Kidney tubule cell (primary cell): ENCODE data around the gene SASH1.
A peak's percentile ranks its signal among the peaks of the same experiment; 100 is the strongest.

Experiments used
- DNase-seq: peaks from one replicate; pipeline ENCODE4 v3.0.0-alpha.2; 2018; ENCODE audit warnings: low spot score

Gene SASH1

GRCh38 chr6:148523048-148523447 is 180.4 kb downstream of the SASH1 start:
- DNase-seq: peak; percentile 49

DNA sequence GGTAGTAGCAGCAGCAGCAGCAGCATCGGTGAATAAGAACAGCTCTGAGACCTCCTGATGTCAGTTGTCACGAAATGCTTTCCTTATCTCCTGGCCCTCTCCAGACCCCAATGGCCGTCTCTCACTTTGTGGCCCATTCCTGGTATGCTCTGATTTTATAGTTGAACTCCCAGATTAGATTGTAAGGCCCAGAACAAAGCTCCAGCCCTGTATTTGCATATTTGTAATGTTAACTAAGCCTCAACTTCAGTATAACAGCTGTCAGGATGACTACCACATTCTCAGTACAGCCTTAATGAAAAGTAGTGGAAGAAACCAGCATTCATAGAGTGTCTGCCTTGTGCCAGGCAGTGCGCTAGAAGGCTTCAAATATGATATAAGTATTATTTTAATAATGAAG is 180.9 kb downstream of the SASH1 start:
- no peak for DNase-seq

DNA sequence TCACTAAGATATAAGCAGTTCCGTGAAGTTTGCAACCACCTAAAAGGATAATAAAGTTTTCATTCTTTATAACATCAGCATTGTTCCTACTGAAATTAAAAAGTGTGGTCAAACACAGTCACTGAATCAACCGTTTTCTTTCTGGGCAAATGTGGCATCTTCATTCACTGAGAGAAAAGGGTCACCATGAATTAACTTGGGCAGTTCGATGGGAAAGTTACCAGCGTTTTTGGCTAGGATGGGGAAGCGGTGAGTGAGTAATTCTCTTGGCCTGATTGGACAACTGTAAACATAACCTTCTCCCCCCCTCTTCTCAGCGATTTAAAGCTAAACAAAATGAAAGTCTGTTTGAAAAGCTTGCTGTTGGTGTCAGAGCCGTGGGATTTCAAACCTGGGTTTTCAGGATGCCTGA is 181.8 kb downstream of the SASH1 start:
- DNase-seq: no peak

- DNase-seq: no peak
Observed at GRCh38 chr6:148524976-148525375, 182.3 kb downstream of the SASH1 start.

DNA sequence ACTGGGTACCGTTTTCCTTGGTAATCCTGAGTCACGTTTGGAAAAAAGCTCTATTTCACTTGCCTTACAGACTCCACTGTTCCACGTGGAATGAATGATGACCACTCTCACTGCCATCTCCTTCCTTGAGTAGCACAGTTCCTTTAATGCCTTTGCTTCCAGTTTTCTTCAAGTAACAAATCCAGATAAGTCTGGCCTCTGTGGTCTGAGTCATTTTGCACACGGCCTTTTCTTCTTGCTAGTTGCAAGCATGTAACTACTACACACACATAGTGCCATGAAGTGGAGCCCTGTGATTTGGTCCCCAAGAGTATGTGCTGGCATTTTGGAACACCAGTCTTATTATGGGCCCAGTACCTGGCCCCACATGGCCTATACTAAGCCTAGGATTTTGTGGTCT is 182.8 kb downstream of the SASH1 start:
- no peak for DNase-seq

DNA sequence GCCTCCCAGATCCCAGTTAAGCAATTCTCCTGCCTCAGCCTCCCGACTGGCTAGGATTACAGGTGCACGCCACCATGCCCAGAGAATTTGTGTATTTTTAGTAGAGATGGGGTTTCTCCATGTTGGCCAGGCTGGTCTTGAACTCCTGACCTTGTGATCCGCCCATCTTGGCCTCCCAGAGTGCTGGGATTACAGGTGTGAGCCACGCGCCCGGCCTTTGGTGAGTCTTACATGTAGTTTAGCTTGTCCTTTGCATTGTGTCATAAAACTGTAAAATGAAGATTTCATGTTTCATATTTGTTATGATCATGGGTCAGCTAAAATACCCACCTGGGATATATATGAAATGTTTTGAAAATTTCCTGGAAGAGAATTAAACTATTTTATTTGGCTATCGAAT is 183.5 kb downstream of the SASH1 start:
- DNase-seq: no peak

DNA sequence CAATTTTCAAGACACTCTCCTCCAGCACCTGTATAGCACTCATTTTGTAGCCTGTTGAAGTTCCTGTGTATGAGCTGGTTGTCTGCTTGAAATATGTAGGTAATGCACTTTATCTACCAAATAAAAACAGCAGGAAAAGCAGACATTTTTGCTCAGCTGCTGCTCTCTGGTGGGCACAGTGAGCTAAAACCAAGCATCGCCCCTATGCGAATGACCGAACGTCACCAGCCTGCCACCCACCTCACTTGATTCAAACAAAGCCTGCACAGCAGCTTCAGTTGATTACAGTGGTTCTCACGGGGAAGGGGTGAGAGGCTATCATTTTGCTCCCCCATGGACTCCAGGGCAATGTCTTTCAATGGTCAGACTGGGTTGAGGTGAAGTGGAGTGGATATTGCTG is 185.7 kb downstream of the SASH1 start:
- no peak for DNase-seq

- DNase-seq: no peak
Observed at GRCh38 chr6:148529010-148529409, 186.4 kb downstream of the SASH1 start.

- DNase-seq: peak; percentile 52
Observed at GRCh38 chr6:148530394-148530953, 187.8 kb downstream of the SASH1 start.

DNA sequence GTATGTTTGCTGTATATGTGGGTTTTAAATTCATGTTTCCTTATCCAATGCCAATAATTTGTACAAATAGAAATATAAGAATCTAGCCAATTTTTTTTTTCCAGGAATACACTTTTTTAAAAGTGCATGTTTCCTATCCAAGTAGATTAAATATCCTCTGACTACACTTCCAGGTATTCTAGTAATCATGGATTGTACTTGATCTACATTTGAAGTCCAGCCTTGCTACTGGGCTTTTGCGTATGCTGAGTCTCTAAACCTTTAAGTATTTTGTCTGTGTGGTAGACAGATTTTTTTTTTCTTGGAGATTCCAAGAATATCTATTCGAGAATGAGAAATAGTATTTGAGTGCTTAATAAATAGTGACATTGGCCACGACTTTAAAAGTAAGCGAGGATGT is 188.3 kb downstream of the SASH1 start:
- no peak for DNase-seq

- DNase-seq: no peak
Observed at GRCh38 chr6:148532698-148533097, 190.1 kb downstream of the SASH1 start.

DNA sequence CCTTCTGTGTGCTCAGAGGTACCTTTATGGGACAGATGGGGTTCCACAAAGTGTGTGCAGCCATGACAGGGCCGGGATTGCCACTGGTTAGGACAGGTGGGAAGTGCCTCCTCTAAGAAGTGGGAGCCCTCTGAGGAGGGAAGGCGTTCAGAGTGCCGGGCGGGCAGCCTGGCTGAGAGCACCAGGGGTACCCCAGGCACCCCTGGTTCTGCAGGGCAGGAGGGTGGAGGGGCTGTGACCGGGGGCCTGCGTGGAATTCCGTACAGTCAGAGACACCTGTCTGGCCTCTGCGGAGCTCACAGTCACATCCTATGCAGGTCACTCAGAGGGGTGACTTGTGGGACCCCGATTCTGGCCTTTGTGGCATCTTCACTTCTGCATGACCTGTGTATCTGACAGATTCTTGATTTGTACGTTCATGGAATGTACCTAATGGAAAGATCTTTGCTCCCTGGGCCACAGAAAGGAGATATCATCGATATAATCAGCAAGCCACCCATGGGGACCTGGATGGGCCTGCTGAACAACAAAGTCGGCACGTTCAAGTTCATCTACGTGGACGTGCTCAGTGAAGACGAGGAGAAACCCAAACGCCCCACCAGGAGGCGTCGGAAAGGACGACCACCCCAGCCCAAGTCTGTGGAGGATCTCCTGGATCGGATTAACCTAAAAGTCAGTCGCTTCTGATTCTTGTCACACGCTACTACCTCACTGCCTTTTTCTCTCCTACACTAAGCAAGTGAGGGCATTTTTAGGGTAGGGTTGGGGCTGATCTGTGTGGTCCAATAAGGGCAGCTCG is 190.9 kb downstream of the SASH1 start:
- no peak for DNase-seq

DNA sequence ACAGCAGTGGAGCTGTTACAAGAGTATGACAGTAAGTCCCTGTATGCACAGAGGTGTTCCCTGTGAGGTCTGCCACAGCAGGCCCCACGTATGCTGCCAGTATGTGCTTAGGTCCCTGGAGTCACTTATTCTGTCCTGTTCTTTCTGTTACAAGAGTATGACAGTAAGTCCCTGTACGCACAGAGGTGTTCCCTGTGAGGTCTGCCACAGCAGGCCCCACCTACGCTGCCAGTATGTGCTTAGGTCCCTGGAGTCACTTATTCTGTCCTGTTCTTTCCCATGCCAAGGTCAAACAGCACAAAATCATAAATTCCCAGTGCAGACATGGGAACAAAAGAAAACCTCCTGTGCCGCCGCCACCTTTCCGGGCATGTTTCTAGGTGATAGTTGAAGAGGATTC is 192.2 kb downstream of the SASH1 start:
- no peak for DNase-seq

- no peak for DNase-seq
Observed at GRCh38 chr6:148535381-148535780, 192.7 kb downstream of the SASH1 start.

DNA sequence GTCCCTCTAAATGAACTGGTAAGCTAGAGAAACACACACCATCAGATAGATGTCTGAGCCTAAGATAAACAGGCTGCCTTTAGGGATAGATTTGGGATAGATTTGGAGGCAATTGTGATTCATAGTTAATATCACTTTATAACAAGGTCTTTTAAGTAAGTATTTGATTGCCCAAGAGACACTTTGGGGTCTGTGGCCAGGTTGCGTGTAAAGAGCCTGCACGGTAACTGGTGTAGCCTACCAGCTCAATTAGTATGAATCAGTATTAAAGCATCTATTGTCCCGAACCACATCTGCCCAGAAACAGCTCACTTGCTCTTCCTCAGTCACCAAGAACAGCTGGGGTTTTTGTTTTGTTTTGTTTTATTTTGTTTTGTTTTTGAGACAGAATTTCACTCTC is 193.3 kb downstream of the SASH1 start:
- DNase-seq: no peak

DNA sequence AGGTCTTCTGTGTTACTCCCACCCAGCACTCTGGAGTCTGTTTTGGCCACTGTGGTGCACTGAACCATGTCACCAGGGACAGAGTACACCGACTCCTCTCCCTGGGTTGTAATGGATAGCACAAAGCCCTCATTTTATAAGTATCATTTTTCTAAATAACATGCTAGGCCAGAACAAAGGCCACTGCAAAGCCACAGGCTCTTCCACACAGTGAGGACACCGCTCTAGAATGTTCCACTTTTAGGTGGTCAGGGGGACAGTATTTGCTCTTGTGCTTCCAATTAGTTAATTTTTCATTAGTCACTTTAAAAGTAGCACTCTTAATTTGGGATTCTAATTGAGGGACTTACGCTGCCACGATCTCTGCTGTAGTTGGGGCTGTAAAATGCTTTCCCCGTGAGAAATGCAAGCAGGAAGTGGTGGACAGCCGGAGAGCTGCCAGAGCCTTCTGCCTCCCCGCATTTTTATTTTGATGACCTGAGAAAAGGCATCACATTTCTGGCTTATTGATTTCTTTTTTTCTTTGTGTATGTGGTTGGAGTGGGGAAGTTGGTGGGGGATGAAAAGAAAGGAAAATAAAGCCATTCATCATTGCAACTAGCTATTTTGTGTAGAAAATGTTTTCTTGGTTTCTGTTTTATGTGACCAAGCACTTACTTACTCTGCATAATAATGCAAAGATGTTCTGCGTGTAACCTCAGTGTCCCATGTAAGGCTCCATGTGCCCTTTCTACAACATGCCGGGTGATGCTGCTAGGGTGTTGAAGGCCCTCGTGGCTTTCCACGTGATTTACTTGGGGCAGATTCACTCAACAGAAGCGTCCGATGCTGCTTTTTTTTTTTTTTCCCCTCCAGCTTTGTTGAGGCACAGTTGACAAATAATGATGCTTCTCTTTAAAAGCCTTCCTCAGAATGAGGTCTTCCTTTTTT is 195.9 kb downstream of the SASH1 start:
- DNase-seq: peak; percentile 37

DNA sequence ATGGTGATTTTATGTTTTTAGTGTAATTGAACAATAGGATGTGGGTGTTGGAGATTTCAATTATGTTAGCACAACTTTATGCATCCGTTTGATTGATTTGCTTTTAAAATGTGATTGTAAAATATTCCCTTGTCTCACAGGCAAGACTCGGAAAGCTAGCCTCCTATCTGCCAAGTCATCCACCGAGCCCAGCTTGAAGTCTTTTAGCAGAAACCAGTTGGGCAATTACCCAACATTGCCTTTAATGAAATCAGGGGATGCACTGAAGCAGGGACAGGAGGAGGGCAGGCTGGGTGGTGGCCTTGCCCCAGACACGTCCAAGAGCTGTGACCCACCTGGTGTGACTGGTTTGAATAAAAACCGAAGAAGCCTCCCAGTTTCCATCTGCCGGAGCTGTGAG is 200.9 kb downstream of the SASH1 start:
- no peak for DNase-seq

- no peak for DNase-seq
Observed at GRCh38 chr6:148544421-148544820, 201.8 kb downstream of the SASH1 start.

GRCh38 chr6:148545901-148546300 is 203.3 kb downstream of the SASH1 start:
- DNase-seq: no peak

DNA sequence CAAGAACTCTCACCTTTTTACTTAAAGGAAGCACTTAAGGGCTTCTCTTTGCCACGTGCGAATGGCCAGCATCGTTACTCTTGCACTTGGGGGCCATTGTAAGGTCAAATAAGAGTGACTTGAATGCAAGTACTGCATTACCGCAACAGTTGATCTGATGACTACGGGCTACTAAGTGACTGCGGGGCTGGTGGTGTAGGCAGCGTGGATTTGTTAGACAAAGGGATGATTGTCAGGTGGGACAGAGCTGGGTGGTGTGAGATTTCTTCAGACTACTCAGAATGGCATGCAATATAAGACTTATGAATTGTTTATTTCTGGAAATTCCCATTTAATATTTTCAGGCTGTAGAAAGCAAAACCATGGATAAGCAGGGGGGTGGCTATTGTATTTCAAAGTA is 204.5 kb downstream of the SASH1 start:
- DNase-seq: no peak

DNA sequence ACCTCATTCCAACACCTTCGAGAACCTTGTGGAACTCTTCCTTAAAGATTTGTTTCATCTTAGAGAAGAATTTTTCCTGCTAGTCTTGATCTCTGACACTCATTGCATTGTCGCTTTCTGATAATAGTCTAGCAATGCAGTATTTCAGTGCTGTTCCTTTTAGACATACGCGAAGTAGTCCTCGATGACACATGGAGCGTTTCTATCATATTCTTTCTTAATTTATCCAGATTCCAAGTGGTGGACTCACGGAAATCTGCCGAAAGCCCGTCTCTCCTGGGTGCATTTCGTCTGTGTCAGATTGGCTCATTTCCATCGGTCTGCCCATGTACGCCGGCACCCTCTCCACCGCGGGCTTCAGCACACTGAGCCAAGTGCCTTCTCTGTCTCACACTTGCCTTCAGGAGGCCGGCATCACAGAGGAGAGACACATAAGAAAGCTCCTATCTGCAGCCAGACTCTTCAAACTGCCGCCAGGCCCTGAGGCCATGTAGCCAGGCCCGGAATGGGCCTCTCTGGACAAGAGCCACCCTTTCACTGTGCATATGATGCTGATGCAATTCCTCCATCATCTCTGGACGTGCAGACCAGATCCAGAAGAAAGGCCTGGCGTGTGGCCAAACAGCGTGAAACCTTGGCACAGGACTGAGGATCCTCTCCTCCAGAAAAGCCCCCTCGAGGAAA is 205.6 kb downstream of the SASH1 start:
- DNase-seq: no peak

DNA sequence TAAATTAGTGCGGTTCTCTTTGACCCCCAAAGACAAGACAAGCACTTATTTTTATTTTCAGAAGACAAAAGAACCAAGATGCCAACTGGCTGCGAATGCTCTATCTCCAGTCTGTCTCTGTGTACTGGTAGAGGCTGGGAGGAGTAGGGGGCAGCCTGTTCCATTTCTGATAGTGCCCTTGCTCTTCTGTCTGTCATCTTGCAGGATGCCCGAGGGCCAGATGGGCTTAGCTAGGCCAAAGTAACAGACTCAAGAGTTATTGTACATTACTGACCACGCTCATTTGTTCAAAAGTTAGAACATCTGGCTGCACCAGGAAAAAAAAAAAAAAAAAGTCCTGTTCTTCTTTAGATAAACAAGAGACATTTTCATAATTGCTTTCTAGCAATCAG is 206.1 kb downstream of the SASH1 start:
- DNase-seq: no peak
